ENCODE data around the gene KIN.

GRCh38 chr10:7720478-7720877 lies 67.3 kb downstream of the KIN start:
- TF ChIP-seq CTCF (IDR thresholded peaks at IDR 0.05) (no peak), SIN3A (IDR thresholded peaks at IDR 0.05; ENCODE audit: borderline replicate concordance, insufficient read depth, low read depth, low read length) (no peak), POLR2AphosphoS5 (IDR thresholded peaks at IDR 0.05; ENCODE audit: low read depth, low read length) (no peak), REST (IDR thresholded peaks at IDR 0.05; ENCODE audit: insufficient read depth in 1 of 2, low read depth in 2 of 2, low read length in 1 of 2) (no peak), TCF7L2 (IDR thresholded peaks at IDR 0.05; ENCODE audit: low read depth, low read length) (no peak)

All from Panc1 (cell line).